NCI-H1694 (cell line): ENCODE results near the gene LDLRAD2.

ENCODE experiments used
- DNase-seq: peaks from one replicate; lab custom pipeline; 2025; lab: John Stamatoyannopoulos, UW

LDLRAD2 gene

GRCh38 chr1:21860971-21861370 lies 48.9 kb downstream of the LDLRAD2 start:
- DNase-seq: no peak

GRCh38 chr1:21861602-21862429 lies 49.8 kb downstream of the LDLRAD2 start:
- no peak for DNase-seq

- no peak for DNase-seq
These were observed 51.9 kb downstream of the LDLRAD2 start for GRCh38 chr1:21863981-21864380.

GRCh38 chr1:21864730-21865129 lies 52.7 kb downstream of the LDLRAD2 start:
- no peak for DNase-seq

GRCh38 chr1:21865609-21865942 lies 53.5 kb downstream of the LDLRAD2 start:
- no peak for DNase-seq

GRCh38 chr1:21865943-21866706 lies 54.1 kb downstream of the LDLRAD2 start:
- no peak for DNase-seq

GRCh38 chr1:21866707-21867043 lies 54.6 kb downstream of the LDLRAD2 start:
- no peak for DNase-seq

GRCh38 chr1:21867451-21867996 lies 55.5 kb downstream of the LDLRAD2 start:
- no peak for DNase-seq

- DNase-seq: no peak
These were observed 56.4 kb downstream of the LDLRAD2 start for GRCh38 chr1:21868482-21868881.

- DNase-seq: no peak
These were observed 56.9 kb downstream of the LDLRAD2 start for GRCh38 chr1:21868941-21869454.

GRCh38 chr1:21869620-21870121 lies 57.6 kb downstream of the LDLRAD2 start:
- peak; percentile 38 for DNase-seq

GRCh38 chr1:21870611-21871010 lies 58.5 kb downstream of the LDLRAD2 start:
- DNase-seq: no peak

- no peak for DNase-seq
These were observed 59.9 kb downstream of the LDLRAD2 start for GRCh38 chr1:21871943-21872342.

GRCh38 chr1:21872445-21873079 lies 60.5 kb downstream of the LDLRAD2 start:
- no peak for DNase-seq

GRCh38 chr1:21873174-21873573 lies 61.1 kb downstream of the LDLRAD2 start:
- no peak for DNase-seq

- no peak for DNase-seq
These were observed 61.7 kb downstream of the LDLRAD2 start for GRCh38 chr1:21873761-21874160.

GRCh38 chr1:21874328-21874727 lies 62.3 kb downstream of the LDLRAD2 start:
- no peak for DNase-seq
